ENCODE measurements around the gene ADAT1.
A peak's percentile ranks its signal among the peaks of the same experiment; 100 is the strongest.

The ADAT1 gene

GRCh38 chr16:75658175-75658574 lies 35.1 kb upstream of the ADAT1 start:
- no peak for ATAC-seq
- TF ChIP-seq ZNF70 (CRISPR knock-in tag; IDR thresholded peaks at IDR 0.05) (no peak), ZFP30 (CRISPR knock-in tag; IDR thresholded peaks at IDR 0.05) (no peak), TSHZ2 (CRISPR knock-in tag; IDR thresholded peaks at IDR 0.05) (no peak), CSDC2 (CRISPR knock-in tag; IDR thresholded peaks at IDR 0.05) (no peak), ZC3H10 (CRISPR knock-in tag; IDR thresholded peaks at IDR 0.05) (no peak), CREB5 (CRISPR knock-in tag; IDR thresholded peaks at IDR 0.05; ENCODE audit: low read depth) (no peak), SNAI2 (CRISPR knock-in tag; IDR thresholded peaks at IDR 0.05) (no peak), ZNF8 (CRISPR knock-in tag; IDR thresholded peaks at IDR 0.05) (no peak), CSRNP3 (CRISPR knock-in tag; IDR thresholded peaks at IDR 0.05) (no peak), GLIS3 (CRISPR knock-in tag; IDR thresholded peaks at IDR 0.05) (no peak), ISL1 (CRISPR knock-in tag; IDR thresholded peaks at IDR 0.05) (no peak), ARNTL (CRISPR knock-in tag; IDR thresholded peaks at IDR 0.05; ENCODE audit: borderline replicate concordance, low read depth) (no peak), PPARA (CRISPR knock-in tag; IDR thresholded peaks at IDR 0.05; ENCODE audit: borderline replicate concordance) (no peak), BACH2 (CRISPR knock-in tag; IDR thresholded peaks at IDR 0.05; ENCODE audit: borderline replicate concordance) (no peak), POU6F1 (CRISPR knock-in tag; IDR thresholded peaks at IDR 0.05; ENCODE audit: borderline replicate concordance, low read depth) (no peak), TOX (CRISPR knock-in tag; IDR thresholded peaks at IDR 0.05; ENCODE audit: borderline replicate concordance) (no peak), RARB (CRISPR knock-in tag; IDR thresholded peaks at IDR 0.05) (no peak), TCF4 (CRISPR knock-in tag; IDR thresholded peaks at IDR 0.05; ENCODE audit: borderline replicate concordance) (no peak), PATZ1 (CRISPR knock-in tag; IDR thresholded peaks at IDR 0.05; ENCODE audit: borderline replicate concordance) (no peak)

GRCh38 chr16:75653922-75654321 lies 30.8 kb upstream of the ADAT1 start:
- no peak for TF ChIP-seq CREB5 (CRISPR knock-in tag; IDR thresholded peaks at IDR 0.05; ENCODE audit: low read depth)
- TF ChIP-seq TSHZ2 (CRISPR knock-in tag; IDR thresholded peaks at IDR 0.05), result no peak
- no peak for TF ChIP-seq TOX (CRISPR knock-in tag; IDR thresholded peaks at IDR 0.05; ENCODE audit: borderline replicate concordance)
- TF ChIP-seq BACH2 (CRISPR knock-in tag; IDR thresholded peaks at IDR 0.05; ENCODE audit: borderline replicate concordance), result no peak
- no peak for TF ChIP-seq ZNF8 (CRISPR knock-in tag; IDR thresholded peaks at IDR 0.05)
- TF ChIP-seq CSRNP3 (CRISPR knock-in tag; IDR thresholded peaks at IDR 0.05), result no peak
- no peak for TF ChIP-seq OSR1 (CRISPR knock-in tag; IDR thresholded peaks at IDR 0.05)
- no peak for TF ChIP-seq TCF4 (CRISPR knock-in tag; IDR thresholded peaks at IDR 0.05; ENCODE audit: borderline replicate concordance)
- no peak for TF ChIP-seq ZNF565 (CRISPR knock-in tag; conservative IDR thresholded peaks at IDR 0.05; ENCODE audit: low read depth)
- no peak for TF ChIP-seq PATZ1 (CRISPR knock-in tag; IDR thresholded peaks at IDR 0.05; ENCODE audit: borderline replicate concordance)
- no peak for TF ChIP-seq ISL1 (CRISPR knock-in tag; IDR thresholded peaks at IDR 0.05)
- TF ChIP-seq ZFP30 (CRISPR knock-in tag; IDR thresholded peaks at IDR 0.05), result no peak
- peak; percentile 75 for ATAC-seq

Measured in SK-N-SH treated with all-trans-retinoic acid at 6 μM for 48 hours (cell line).